H1 (cell line): ENCODE measurements around the gene NRXN3. TPM values are rescaled to one million over a fixed set of nuclear protein-coding genes. Genes with fewer than 3 reads are reported as not detected.

Source experiments
- CTCF ChIA-PET: fragments of 300-600 bp; sonication (Branson Sonifier 250); formaldehyde crosslinking; loops from one replicate; lab custom pipeline; 2021; ENCODE audit not compliant: partially characterized antibody; lab: Charles Lee
- POLR2A ChIA-PET: fragments of 300-600 bp; sonication (Branson Sonifier 250); formaldehyde crosslinking; loops from one replicate; lab custom pipeline; 2021; ENCODE audit warnings: inconsistent platforms; ENCODE audit not compliant: partially characterized antibody; lab: Charles Lee
- DNase-seq, 2 experiments: peaks; one replicate each; pipeline versions ENCODE4 v3.0.0 to v3.0.0-alpha.2; 2010 to 2022; ENCODE audit warnings: low spot score in 2 of 2, low read depth in 1 of 2, mixed read lengths in 1 of 2
- FAIRE-seq: peaks from 2 replicates; lab custom pipeline; 2011; peaks lifted over from hg19 to GRCh38; lab: Jason Lieb, UNC
- H2AFZ ChIP-seq: 2 replicates; pipeline ENCODE4 v1.8.1; 2012; ENCODE audit warnings: low read length, inconsistent platforms
- H2AK5ac ChIP-seq: 2 replicates; pipeline ENCODE4 v1.6.1; 2013; ENCODE audit warnings: low read depth, low read length
- H2BK120ac ChIP-seq: replicated peaks from 2 replicates; pipeline ENCODE3; 2013; ENCODE audit warnings: low read depth, low read length, inconsistent platforms
- H2BK12ac ChIP-seq: 2 replicates; pipeline ENCODE4 v1.6.1; 2013; ENCODE audit warnings: low read depth, low read length
- H2BK15ac ChIP-seq: 2 replicates; pipeline ENCODE4 v1.6.1; 2013; ENCODE audit warnings: low read length
- H2BK20ac ChIP-seq: 2 replicates; pipeline ENCODE4 v1.6.1; 2013; ENCODE audit warnings: low read length
- H2BK5ac ChIP-seq: 2 replicates; pipeline ENCODE4 v1.6.1; 2013; ENCODE audit warnings: low read depth, low read length
- H3K14ac ChIP-seq: 2 replicates; pipeline ENCODE4 v1.6.1; 2013; ENCODE audit warnings: inconsistent platforms; ENCODE audit not compliant: insufficient read length
- H3K18ac ChIP-seq: 2 replicates; pipeline ENCODE4 v1.6.1; 2013; ENCODE audit warnings: low read length; ENCODE audit errors: extremely low read depth
- H3K23ac ChIP-seq: 2 replicates; pipeline ENCODE4 v1.6.1; 2013; ENCODE audit warnings: inconsistent platforms; ENCODE audit not compliant: insufficient read length
- H3K23me2 ChIP-seq: 2 replicates; pipeline ENCODE4 v1.6.1; 2013; ENCODE audit warnings: low read depth, low read length
- H3K27ac ChIP-seq: 2 replicates; pipeline ENCODE4 v1.6.1; 2011; ENCODE audit warnings: low read depth, low read length, inconsistent platforms
- H3K27me3 ChIP-seq, 4 experiments: replicated peaks in 1 of 4; 1 replicate in 1 of 4; 2 replicates in 3 of 4; pipeline versions ENCODE4 v1.6.1 to v1.8.1; 2011 to 2013; ENCODE audit warnings: low read length in 3 of 4, mild to moderate bottlenecking in 3 of 4, inconsistent platforms in 2 of 4, mixed read lengths in 2 of 4, moderate library complexity in 1 of 4; ENCODE audit not compliant: control insufficient read depth in 3 of 4, insufficient read depth in 3 of 4; ENCODE audit errors: extremely low read depth in 1 of 4
- H3K36me3 ChIP-seq, 4 experiments: 2 replicates each; pipeline versions ENCODE4 v1.6.1 to v1.8.1; 2011 to 2013; ENCODE audit warnings: mild to moderate bottlenecking in 4 of 4, low read length in 3 of 4, moderate library complexity in 2 of 4, control low read depth in 1 of 4, inconsistent platforms in 1 of 4; ENCODE audit not compliant: insufficient read depth in 4 of 4, control insufficient read depth in 2 of 4
- H3K4ac ChIP-seq: replicated peaks from 2 replicates; pipeline ENCODE3; 2013; ENCODE audit warnings: low read length, low read depth, mixed read lengths, inconsistent platforms; ENCODE audit not compliant: insufficient read length
- H3K4me1 ChIP-seq, 4 experiments: replicated peaks in 1 of 4; 1 replicate in 1 of 4; 2 replicates in 3 of 4; pipeline versions ENCODE4 v1.6.1 to v1.8.1; 2011 to 2013; ENCODE audit warnings: low read length in 3 of 4, inconsistent platforms in 2 of 4, mixed read lengths in 1 of 4; ENCODE audit not compliant: insufficient read depth in 4 of 4, control insufficient read depth in 3 of 4
- H3K4me2 ChIP-seq, 2 experiments: 2 replicates each; pipeline versions ENCODE4 v1.6.1 to v1.8.1; 2011 to 2013; ENCODE audit warnings: low read depth in 2 of 2, low read length in 2 of 2, control low read depth in 1 of 2, inconsistent platforms in 1 of 2, mild to moderate bottlenecking in 1 of 2; ENCODE audit not compliant: insufficient read depth in 1 of 2
- H3K4me3 ChIP-seq, 4 experiments: fragments of 200-600, 300-600 bp in 1 of 4; sonication (generic), shearing (Covaris generic), sonication (Bioruptor Twin) in 1 of 4; 2 replicates each; pipeline versions ENCODE4 v1.5.1 to v1.8.1; 2011 to 2016; ENCODE audit warnings: low read length in 4 of 4, low read depth in 3 of 4, control low read depth in 2 of 4, inconsistent platforms in 2 of 4, mild to moderate bottlenecking in 2 of 4, mixed read lengths in 1 of 4, moderate library complexity in 1 of 4; ENCODE audit not compliant: insufficient read depth in 2 of 4; ENCODE audit errors: extremely low read depth in 1 of 4
- H3K56ac ChIP-seq: replicated peaks from 2 replicates; pipeline ENCODE3; 2013; ENCODE audit warnings: low read depth, mild to moderate bottlenecking, mixed read lengths, low read length, inconsistent platforms; ENCODE audit not compliant: insufficient read length
- H3K79me1 ChIP-seq: 2 replicates; pipeline ENCODE4 v1.6.1; 2013; ENCODE audit warnings: low read depth, low read length, control low read depth
- H3K79me2 ChIP-seq, 2 experiments: 2 replicates each; pipeline versions ENCODE4 v1.6.1 to v1.8.1; 2012 to 2013; ENCODE audit warnings: low read length in 2 of 2, mild to moderate bottlenecking in 2 of 2, inconsistent platforms in 1 of 2; ENCODE audit not compliant: insufficient read depth in 2 of 2, control insufficient read depth in 1 of 2
- H3K9ac ChIP-seq, 4 experiments: replicated peaks in 1 of 4; 1 replicate in 1 of 4; 2 replicates in 3 of 4; pipeline versions ENCODE4 v1.6.1 to v1.8.1; 2011 to 2013; ENCODE audit warnings: low read depth in 3 of 4, low read length in 3 of 4, control low read depth in 2 of 4, mild to moderate bottlenecking in 2 of 4, moderate library complexity in 2 of 4, inconsistent platforms in 1 of 4; ENCODE audit errors: extremely low read depth in 1 of 4
- H3K9me3 ChIP-seq, 2 experiments: 2 replicates each; pipeline versions ENCODE4 v1.6.1 to v1.8.1; 2012 to 2013; ENCODE audit warnings: mild to moderate bottlenecking in 2 of 2, moderate library complexity in 2 of 2, control low read depth in 1 of 2, inconsistent platforms in 1 of 2, low read depth in 1 of 2, low read length in 1 of 2, mixed read lengths in 1 of 2; ENCODE audit not compliant: insufficient read depth in 2 of 2
- H4K20me1 ChIP-seq, 2 experiments: replicated peaks in 1 of 2; 2 replicates each; pipeline versions ENCODE3 to v1.8.1; 2011 to 2013; ENCODE audit warnings: inconsistent platforms in 2 of 2, low read length in 2 of 2, mild to moderate bottlenecking in 1 of 2; ENCODE audit not compliant: insufficient read depth in 2 of 2, control insufficient read depth in 1 of 2
- H4K5ac ChIP-seq: 2 replicates; pipeline ENCODE4 v1.6.1; 2013; ENCODE audit warnings: low read length, low read depth, mixed read lengths, inconsistent platforms; ENCODE audit not compliant: insufficient read length
- H4K8ac ChIP-seq: 2 replicates; pipeline ENCODE4 v1.8.0; 2013; ENCODE audit warnings: mild to moderate bottlenecking, moderate library complexity, low read length, inconsistent platforms; ENCODE audit not compliant: insufficient read depth; ENCODE audit errors: extremely low read depth
- H4K91ac ChIP-seq: replicated peaks from 2 replicates; pipeline ENCODE3; 2013; ENCODE audit warnings: low read length, mixed read lengths, inconsistent platforms; ENCODE audit not compliant: insufficient read length
- ATF3 ChIP-seq: IDR thresholded peaks from 2 replicates; pipeline ENCODE4 v1.6.1; 2011; ENCODE audit warnings: low read depth, mild to moderate bottlenecking, low read length; ENCODE audit not compliant: insufficient read depth
- POU5F1 ChIP-seq: IDR thresholded peaks from 2 replicates; pipeline ENCODE4 v1.6.1; 2011; ENCODE audit warnings: low read depth, mild to moderate bottlenecking, low read length, moderate library complexity
- RAD21 ChIP-seq, 2 experiments: IDR thresholded peaks in 1 of 2; conservative IDR thresholded peaks in 1 of 2; 2 replicates each; pipeline ENCODE4 v1.6.1; 2011; ENCODE audit warnings: low read depth in 2 of 2, low read length in 2 of 2, improper control_type of control experiment in 1 of 2, inconsistent platforms in 1 of 2, mild to moderate bottlenecking in 1 of 2, moderate library complexity in 1 of 2
- whole genome bisulfite sequencing, 2 experiments: shearing (Covaris generic) in 1 of 2; methylation state at CpG; one replicate each; pipeline versions ENCODE4 v1.1.6 to v1.1.7; 2013 to 2015; ENCODE audit warnings: low lambda C conversion rate in 2 of 2, mixed read lengths in 2 of 2, inconsistent platforms in 1 of 2, low coverage in 1 of 2, missing lambda C conversion rate in 1 of 2; ENCODE audit not compliant: insufficient replicate concordance in 2 of 2, insufficient coverage in 1 of 2, insufficient read length in 1 of 2; ENCODE audit errors: extremely low coverage in 1 of 2, missing lambda C conversion rate in 1 of 2; 5-methylcytosine and 5-hydroxymethylcytosine counted together
- polyA plus RNA-seq, 7 experiments: library from polyadenylated mRNA; depleted of rRNA in 3 of 7; stranded (reverse) in 5 of 7; unstranded in 2 of 7; fragments of >200 nt in 5 of 7; fragments of 200-250 nt in 2 of 7; gene quantifications; 1 replicate in 5 of 7; 2 replicates in 1 of 7; 4 replicates in 1 of 7; pipeline versions ENCODE4 v1.2.1 to v1.2.3, GENCODE V29; 2011 to 2013; ENCODE audit warnings: missing spikeins in 2 of 7, mixed read lengths in 2 of 7
- total RNA-seq: library from RNA; stranded (reverse); fragmentation: NEBNext Ultra II Directional; extraction: Animal tissue kit (Norgen Biotek cat#: 25700); gene quantifications from 2 replicates; pipeline ENCODE4 v1.2.1, GENCODE V29; 2021

The NRXN3 gene
- total and polyA plus RNA-seq, 2 of the 8 experiments (the other 6 are each of a cell fraction or from before 2014, with no cell fraction given) = 2.6 to 4.1 TPM

GRCh38 chr14:78355109-78355508 is 184.9 kb downstream of the NRXN3 start:
- no peaks in the 10 kb centered on the region for H3K79me2 ChIP-seq
- H4K8ac ChIP-seq = no peak overlapping the region
- no peaks in the 10 kb centered on the region for H3K79me1 ChIP-seq
- H3K4me1 ChIP-seq = no peaks in the 10 kb centered on the region
- H3K4ac ChIP-seq = no peak overlapping the region
- no peaks in the 10 kb centered on the region for H3K36me3 ChIP-seq
- H4K91ac ChIP-seq = no peak overlapping the region
- H3K14ac ChIP-seq = no peak overlapping the region
- H3K4me3 ChIP-seq = no peak overlapping the region
- no peak for DNase-seq
- H3K18ac ChIP-seq = no peak overlapping the region
- CTCF ChIA-PET = interaction anchor here (1.5 kb wide), 1 partner anchor 9 kb away, joined by 3 read pairs; no protein-coding TSS in a partner anchor
- no peak overlapping the region for H3K23ac ChIP-seq
- no peak overlapping the region for H2BK120ac ChIP-seq
- H3K9ac ChIP-seq = no peak overlapping the region
- no peak overlapping the region for H2BK15ac ChIP-seq
- FAIRE-seq = no peak
- H3K27ac ChIP-seq = no peak overlapping the region
- H3K23me2 ChIP-seq = no peaks in the 10 kb centered on the region
- 90% methylated on average over 3 of the region's 3 CpGs; no CpG with 5 or more reads in 1 of the 2 experiments for WGBS, 2 experiments
- no peaks in the 10 kb centered on the region for H3K9me3 ChIP-seq
- no peak overlapping the region for H2BK5ac ChIP-seq
- no peak for TF ChIP-seq ATF3
- no peak for TF ChIP-seq POU5F1
- no peak for TF ChIP-seq RAD21 (IDR thresholded peaks at IDR 0.05 in 1 of 2, conservative IDR thresholded peaks at IDR 0.05 in 1 of 2; ENCODE audit: low read depth in 2 of 2, low read length in 2 of 2)
- POLR2A ChIA-PET = interaction anchor here (0.6 kb wide), 1 partner anchor 643 kb away, joined by 3 read pairs; no protein-coding TSS in a partner anchor
- no peak overlapping the region for H2AK5ac ChIP-seq
- H4K5ac ChIP-seq = no peak overlapping the region
- no peak overlapping the region for H3K56ac ChIP-seq
- H2AFZ ChIP-seq = no peak overlapping the region
- no peak overlapping the region for H2BK20ac ChIP-seq
- no peak overlapping the region for H2BK12ac ChIP-seq
- no peaks in the 10 kb centered on the region for H3K27me3 ChIP-seq
- no peaks in the 10 kb centered on the region for H4K20me1 ChIP-seq
- H3K4me2 ChIP-seq = no peak overlapping the region
